PC-3 (cell line): ENCODE results near the gene CFAP46. TPM values are rescaled to one million over a fixed set of nuclear protein-coding genes. Genes with fewer than 3 reads are reported as not detected.

Source experiments
- ATAC-seq: fragments of 200-7000 bp; cut with Tn5 transposase; 2 replicates; pipeline ENCODE4 v1.9.1; 2020; ENCODE audit warnings: mild to moderate bottlenecking, moderate library complexity
- BruUV-seq: library from RNA; stranded (reverse); fragments of 400-500 nt; replicated peaks from 2 replicates; lab custom pipeline; 2021; lab: Mats Ljungman, UMichigan
- CTCF ChIA-PET: fragments of 300-600 bp; sonication (Branson Sonifier 250); formaldehyde crosslinking; loops from one replicate; lab custom pipeline; 2022; ENCODE audit warnings: antibody characterized with exemption; lab: Charles Lee
- POLR2A ChIA-PET: fragments of 300-600 bp; sonication (Branson Sonifier 250); formaldehyde crosslinking; loops from one replicate; lab custom pipeline; 2022; ENCODE audit warnings: antibody characterized with exemption; ENCODE audit not compliant: unreplicated experiment; lab: Charles Lee
- DNase-seq: peaks from one replicate; pipeline ENCODE4 v3.0.0-alpha.2; 2015
- H2AFZ ChIP-seq: fragments of 300-600 bp; sonication (generic); 2 replicates; pipeline ENCODE4 v1.6.0; 2016; ENCODE audit warnings: antibody characterized with exemption, low read length
- H3F3A ChIP-seq: fragments of 300-600 bp; sonication (generic); one replicate; pipeline ENCODE4 v1.6.0; 2017; ENCODE audit warnings: antibody characterized with exemption, low read length, control low read depth, mild to moderate bottlenecking; ENCODE audit not compliant: unreplicated experiment
- H3K27ac ChIP-seq: fragments of 300-600 bp; sonication (generic); 2 replicates; pipeline ENCODE4 v1.5.1; 2016; ENCODE audit warnings: mild to moderate bottlenecking, low read length
- H3K27me3 ChIP-seq: fragments of 300-600 bp; sonication (generic); 2 replicates; pipeline ENCODE4 v1.6.1; 2016; ENCODE audit warnings: low read length, mixed read lengths
- H3K36me3 ChIP-seq: fragments of 300-600 bp; sonication (generic); 2 replicates; pipeline ENCODE4 v1.6.1; 2016; ENCODE audit warnings: low read depth, mixed run types, low read length, mixed read lengths
- H3K4me1 ChIP-seq: fragments of 300-600 bp; sonication (generic); 2 replicates; pipeline ENCODE4 v1.5.1; 2016; ENCODE audit warnings: low read length; ENCODE audit not compliant: insufficient read depth
- H3K4me2 ChIP-seq: fragments of 300-600 bp; sonication (generic); 2 replicates; pipeline ENCODE4 v1.6.0; 2016; ENCODE audit warnings: low read length
- H3K4me3 ChIP-seq: fragments of 300-600 bp; sonication (generic); 2 replicates; pipeline ENCODE4 v1.5.1; 2016; ENCODE audit warnings: mild to moderate bottlenecking, low read length, mixed read lengths
- H3K79me2 ChIP-seq: fragments of 300-600 bp; sonication (generic); 2 replicates; pipeline ENCODE4 v1.6.1; 2017; ENCODE audit warnings: low read length, mixed read lengths
- H3K9ac ChIP-seq: fragments of 300-600 bp; sonication (generic); 2 replicates; pipeline ENCODE4 v1.6.0; 2016; ENCODE audit warnings: mild to moderate bottlenecking, low read length
- H3K9me2 ChIP-seq: fragments of 300-600 bp; sonication (generic); replicated peaks from 2 replicates; pipeline ENCODE4 v1.6.1; 2016; ENCODE audit warnings: mixed run types, low read length, mixed read lengths
- H3K9me3 ChIP-seq: fragments of 300-600 bp; sonication (generic); 2 replicates; pipeline ENCODE4 v1.6.1; 2016; ENCODE audit warnings: low read length, mixed read lengths
- H4K20me1 ChIP-seq: fragments of 300-600 bp; sonication (generic); 2 replicates; pipeline ENCODE4 v1.6.1; 2016; ENCODE audit warnings: low read length, mixed read lengths
- CTCF ChIP-seq: fragments of 300-600 bp; sonication (generic); conservative IDR thresholded peaks from 2 replicates; pipeline ENCODE4 v1.5.1; 2017; ENCODE audit warnings: antibody characterized with exemption, low read depth, mild to moderate bottlenecking, low read length
- EZH2 ChIP-seq: fragments of 300-600 bp; sonication (generic); IDR thresholded peaks from one replicate; pipeline ENCODE4 v1.6.1; 2017; ENCODE audit warnings: antibody characterized with exemption, mild to moderate bottlenecking, low read length; ENCODE audit not compliant: unreplicated experiment
- EZH2phosphoT487 ChIP-seq: fragments of 300-600 bp; sonication (generic); IDR thresholded peaks from 2 replicates; pipeline ENCODE4 v1.6.1; 2018; ENCODE audit warnings: mild to moderate bottlenecking, antibody characterized with exemption, low read length, borderline replicate concordance
- intact Hi-C: fragments of 100-400 bp; cut with micrococcal nuclease; formaldehyde crosslinking; loops from 2 replicates; pipeline ENCODE4 v1.9.0; 2023
- total RNA-seq: library from RNA; depleted of rRNA; stranded (reverse); fragments of >200 nt; gene quantifications from 2 replicates; pipeline ENCODE4 v1.2.3, GENCODE V29; 2014

CFAP46 gene
- total RNA-seq, 1 experiment from 2014 or later = 0.04 TPM

GRCh38 chr10:132812520-132812919 lies 129.8 kb downstream of the CFAP46 start:
- no peaks in the 10 kb centered on the region for H3K9me3 ChIP-seq
- no peak overlapping the region for H3K27ac ChIP-seq
- H3K4me1 ChIP-seq = no peaks in the 10 kb centered on the region
- H3F3A ChIP-seq = no peaks in the 10 kb centered on the region
- CTCF ChIA-PET = no interaction called here
- no peak for DNase-seq
- no peaks in the 10 kb centered on the region for H3K36me3 ChIP-seq
- POLR2A ChIA-PET = no interaction called here
- H3K79me2 ChIP-seq = no peaks in the 10 kb centered on the region
- no peak overlapping the region for H2AFZ ChIP-seq
- TF ChIP-seq EZH2phosphoT487 = no peak
- no peak for TF ChIP-seq CTCF
- TF ChIP-seq EZH2 = no peak
- no peak overlapping the region for H3K9ac ChIP-seq
- no TSS peak for BruUV-seq
- no peak for ATAC-seq
- H3K4me2 ChIP-seq = no peak overlapping the region
- H3K9me2 ChIP-seq = no peaks in the 10 kb centered on the region
- no peaks in the 10 kb centered on the region for H4K20me1 ChIP-seq
- intact Hi-C loops = no loop called here
- peaks cover 11% of the 10 kb centered on the region for H3K27me3 ChIP-seq
- H3K4me3 ChIP-seq = no peak overlapping the region

- ATAC-seq (no peak), DNase-seq (no peak)
- H3K79me2 ChIP-seq = no peaks in the 10 kb centered on the region
- no peak overlapping the region for H3K27ac ChIP-seq
- ChIA-PET POLR2A (no interaction called here), CTCF (no interaction called here)
- no peak overlapping the region for H2AFZ ChIP-seq
- H3K9me2 ChIP-seq = no peaks in the 10 kb centered on the region
- intact Hi-C loops = no loop called here
- H3K9ac ChIP-seq = no peak overlapping the region
- TF ChIP-seq EZH2phosphoT487 = no peak
- H4K20me1 ChIP-seq = no peaks in the 10 kb centered on the region
- H3K36me3 ChIP-seq = no peaks in the 10 kb centered on the region
- H3K9me3 ChIP-seq = no peaks in the 10 kb centered on the region
- peaks cover 6% of the 10 kb centered on the region for H3K27me3 ChIP-seq
- no peaks in the 10 kb centered on the region for H3K4me1 ChIP-seq
- no peaks in the 10 kb centered on the region for H3F3A ChIP-seq
- BruUV-seq = no TSS peak
- no peak overlapping the region for H3K4me3 ChIP-seq
- H3K4me2 ChIP-seq = no peak overlapping the region
These were observed 130.4 kb downstream of the CFAP46 start for GRCh38 chr10:132811891-132812481.

GRCh38 chr10:132810807-132811700 lies 131.3 kb downstream of the CFAP46 start:
- Histone ChIP-seq H3F3A (no peaks in the 10 kb centered on the region), H3K9me3 (no peaks in the 10 kb centered on the region), H2AFZ (no peak overlapping the region), H3K36me3 (no peaks in the 10 kb centered on the region), H3K27ac (no peak overlapping the region), H3K79me2 (no peaks in the 10 kb centered on the region), H3K4me3 (no peak overlapping the region), H3K9me2 (no peaks in the 10 kb centered on the region), H3K27me3 (no peaks in the 10 kb centered on the region), H3K9ac (no peak overlapping the region), H3K4me2 (no peak overlapping the region), H4K20me1 (no peaks in the 10 kb centered on the region), H3K4me1 (no peaks in the 10 kb centered on the region)
- ATAC-seq (no peak), DNase-seq (no peak)
- BruUV-seq = no TSS peak
- POLR2A ChIA-PET = no interaction called here
- CTCF ChIA-PET = no interaction called here
- intact Hi-C loops = no loop called here
- no peak for TF ChIP-seq EZH2phosphoT487
- TF ChIP-seq CTCF = no peak
- TF ChIP-seq EZH2 = no peak
